ENCODE data around the gene AASDH.
"Not testable (repeated sequence)": the region's sequence is repeated elsewhere in the genome, so short reads cannot be mapped to it uniquely, and the experiment has no call there.

The AASDH gene

DNA sequence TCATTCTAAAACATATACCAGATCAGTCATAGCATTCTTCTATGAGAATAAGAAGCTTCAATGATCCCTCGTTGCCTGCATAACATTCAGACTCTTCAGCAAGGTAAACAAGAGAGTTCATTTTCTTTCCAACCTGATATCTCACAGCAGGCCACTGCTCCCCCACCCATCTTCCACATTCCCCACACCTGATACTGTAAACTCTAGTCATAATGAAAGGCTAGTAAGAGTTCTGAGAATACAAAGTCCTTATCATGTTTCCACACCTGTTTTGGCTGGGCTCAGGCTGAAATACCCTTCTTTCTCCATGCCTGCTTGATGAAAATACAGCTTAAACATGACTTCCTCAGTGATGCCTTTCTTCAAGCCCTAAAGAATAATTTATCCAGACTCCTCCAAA, 2.3 kb upstream of the AASDH start:
- no peak for DNase-seq (ENCODE audit: low read depth in 2 of 2)

DNA sequence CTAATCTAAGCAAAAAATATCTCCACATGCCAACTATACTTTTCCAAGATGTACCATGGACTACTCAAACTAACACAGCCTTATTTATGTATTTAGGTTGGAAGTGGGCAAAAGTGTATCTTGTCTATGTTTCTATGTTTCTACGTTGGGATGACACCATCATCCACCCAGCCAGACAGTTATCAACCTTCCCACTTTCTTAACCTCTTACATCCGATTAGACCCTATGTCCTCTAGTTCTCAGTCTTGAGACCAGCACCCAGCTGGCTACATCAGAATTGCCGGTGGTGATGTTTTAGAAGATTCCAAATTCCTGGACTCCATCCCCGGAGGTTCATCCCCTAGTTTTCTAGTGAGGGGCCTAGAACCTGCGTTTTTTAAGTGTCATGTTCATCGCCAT, 1.0 kb upstream of the AASDH start:
- DNase-seq (ENCODE audit: low read depth in 2 of 2) = no peak

DNA sequence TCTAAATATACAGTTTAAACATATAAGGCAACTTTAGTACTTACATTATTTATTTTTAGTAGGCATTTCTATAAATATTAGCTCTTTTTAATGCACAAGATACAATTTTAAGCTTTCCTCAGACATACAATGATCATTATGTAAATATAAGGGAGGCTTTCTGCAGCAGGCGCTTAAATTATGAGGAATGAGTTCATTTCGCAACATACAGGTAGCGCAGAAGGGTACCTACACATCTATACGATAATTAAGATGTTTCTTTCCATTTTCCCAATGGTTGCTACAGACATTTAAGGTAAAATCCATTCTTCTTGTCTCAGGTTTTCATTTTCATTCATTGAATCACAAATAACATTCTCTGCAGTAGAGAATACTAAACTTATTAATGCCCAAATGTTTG, 1.2 kb downstream of the AASDH start:
- no peak for DNase-seq (ENCODE audit: low read depth in 2 of 2)

DNA sequence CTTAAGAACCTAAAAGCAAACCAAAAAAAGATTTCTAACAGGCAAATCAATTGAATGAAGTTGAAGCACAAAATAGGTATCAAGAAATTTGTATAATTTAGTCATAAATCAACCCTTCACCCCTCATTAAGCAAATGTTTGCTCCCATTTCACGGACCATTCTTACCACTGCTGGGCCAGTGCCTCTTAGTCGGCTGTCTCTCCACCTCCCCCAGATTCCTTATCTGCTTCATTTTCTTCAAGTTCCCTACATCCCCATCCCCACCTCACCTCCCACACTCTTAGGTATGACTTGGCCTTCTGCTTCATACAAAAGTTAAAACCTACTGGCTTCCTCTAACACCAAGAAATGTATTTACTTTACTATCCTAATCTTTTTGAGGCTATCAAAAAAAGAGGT, 11.8 kb downstream of the AASDH start:
- no peak for DNase-seq (ENCODE audit: low read depth in 2 of 2)

DNA sequence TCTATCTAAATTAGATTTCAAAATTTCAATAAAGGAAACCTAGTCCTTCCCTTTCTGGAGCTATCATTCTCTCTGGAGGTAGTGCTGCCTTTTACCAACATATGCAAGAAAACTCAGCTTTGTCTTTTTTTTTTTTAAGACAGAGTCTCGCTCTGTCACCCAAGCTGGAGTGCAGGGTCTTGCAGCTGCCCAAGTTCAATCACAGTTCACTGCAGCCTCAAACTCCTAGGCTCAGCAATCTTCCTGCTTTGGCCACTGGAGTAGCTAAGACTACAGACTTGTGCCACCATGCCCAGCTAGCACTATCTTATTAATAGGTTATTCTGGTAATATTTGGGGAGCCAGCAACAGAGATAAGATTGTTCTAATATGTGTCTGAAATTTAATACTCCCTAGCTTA, 12.3 kb downstream of the AASDH start:
- no peak for DNase-seq (ENCODE audit: low read depth in 2 of 2)

DNA sequence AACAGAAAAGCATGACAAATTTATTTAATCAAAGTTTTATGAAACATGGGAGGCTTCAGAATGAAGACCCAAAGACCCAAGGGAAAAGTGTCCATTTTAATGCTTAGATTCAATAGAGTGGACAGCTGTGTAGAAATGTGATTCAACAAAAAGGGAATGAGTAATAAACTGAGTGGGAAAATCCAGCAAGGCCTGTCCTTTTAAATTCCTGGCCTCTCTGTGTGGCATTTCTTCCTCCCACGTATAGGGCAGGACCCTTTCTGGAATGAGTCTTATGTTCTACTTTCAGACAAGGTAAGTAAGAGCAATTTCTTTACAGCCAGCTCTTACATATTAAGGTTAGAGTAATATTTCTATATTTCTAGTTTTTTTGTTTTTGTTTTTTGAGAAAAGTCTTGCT, 14.5 kb downstream of the AASDH start:
- DNase-seq (ENCODE audit: low read depth in 2 of 2) = no peak

DNA sequence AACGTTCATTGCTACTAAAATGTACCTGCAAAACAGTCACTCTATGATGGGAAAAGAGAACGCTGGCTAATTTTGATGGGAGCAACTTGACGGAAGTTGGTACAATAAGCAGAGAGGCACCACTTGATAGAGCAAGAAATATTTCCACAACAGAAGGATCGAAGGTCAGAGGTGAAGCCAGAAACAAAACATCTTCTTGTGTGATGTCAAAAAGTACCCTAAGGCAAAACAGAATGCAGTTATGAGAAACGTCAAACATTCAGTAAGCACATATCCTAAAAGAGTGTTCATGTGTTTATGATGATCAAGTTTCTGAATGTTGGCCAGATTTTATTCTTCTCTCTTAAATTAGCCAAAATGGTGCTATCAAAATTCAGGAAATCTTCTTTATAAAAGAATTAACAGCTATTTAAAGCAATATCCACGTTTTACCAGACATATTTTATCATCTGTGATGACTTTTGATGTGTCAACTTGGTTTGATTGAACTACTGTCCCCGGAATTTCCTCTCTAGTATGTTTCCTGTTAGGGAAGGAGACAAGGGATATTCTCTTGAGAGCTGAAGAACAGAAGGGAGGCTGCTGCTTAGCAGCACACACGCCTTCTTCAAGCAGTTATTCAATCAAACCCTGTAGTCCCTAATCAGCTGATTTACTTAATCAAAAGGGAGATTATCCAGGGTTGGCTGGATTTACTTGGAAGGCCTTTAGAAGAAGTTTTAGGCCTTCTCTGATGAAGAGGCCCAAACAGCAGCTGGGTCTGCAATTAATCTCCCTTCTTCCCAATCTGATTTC, 15.7 kb downstream of the AASDH start:
- DNase-seq (ENCODE audit: low read depth in 2 of 2) = no peak

DNA sequence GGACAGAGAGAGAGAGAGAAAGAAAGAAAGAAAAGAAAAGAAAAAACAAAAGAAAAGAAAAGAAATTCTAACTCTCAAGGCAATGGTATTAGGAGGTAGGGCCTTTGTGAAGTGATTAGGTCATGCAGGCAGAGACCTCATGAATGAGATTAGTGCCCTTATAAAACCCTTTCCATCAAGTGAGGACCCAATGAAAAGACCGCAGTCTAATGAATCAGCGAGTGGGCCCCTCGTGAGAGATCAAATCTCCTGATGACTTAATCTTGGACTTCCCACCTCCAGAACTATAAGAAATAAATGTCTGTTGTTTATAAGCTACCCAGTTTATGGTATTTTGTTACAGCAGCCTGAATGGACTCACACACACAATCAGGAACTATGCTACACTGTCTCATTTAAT, 16.9 kb downstream of the AASDH start:
- no peak for DNase-seq (ENCODE audit: low read depth in 2 of 2)

DNA sequence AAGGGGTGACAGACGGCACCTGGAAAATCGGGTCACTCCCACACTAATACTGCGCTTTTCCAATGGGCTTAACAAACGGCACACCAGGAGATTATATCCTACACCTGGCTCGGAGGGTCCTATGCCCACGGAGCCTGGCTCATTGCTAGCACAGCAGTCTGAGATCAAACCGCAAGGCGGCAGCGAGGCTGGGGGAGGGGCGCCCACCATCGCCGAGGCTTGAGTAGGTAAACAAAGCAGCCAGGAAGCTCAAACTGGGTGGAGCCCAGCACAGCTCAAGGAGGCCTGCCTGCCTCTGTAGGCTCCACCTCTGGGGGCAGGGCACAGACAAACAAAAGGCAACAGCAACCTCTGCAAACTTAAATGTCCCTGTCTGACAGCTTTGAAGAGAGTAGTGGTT, 24.3 kb downstream of the AASDH start:
- not testable (repeated sequence) for DNase-seq (ENCODE audit: low read depth in 2 of 2)

DNA sequence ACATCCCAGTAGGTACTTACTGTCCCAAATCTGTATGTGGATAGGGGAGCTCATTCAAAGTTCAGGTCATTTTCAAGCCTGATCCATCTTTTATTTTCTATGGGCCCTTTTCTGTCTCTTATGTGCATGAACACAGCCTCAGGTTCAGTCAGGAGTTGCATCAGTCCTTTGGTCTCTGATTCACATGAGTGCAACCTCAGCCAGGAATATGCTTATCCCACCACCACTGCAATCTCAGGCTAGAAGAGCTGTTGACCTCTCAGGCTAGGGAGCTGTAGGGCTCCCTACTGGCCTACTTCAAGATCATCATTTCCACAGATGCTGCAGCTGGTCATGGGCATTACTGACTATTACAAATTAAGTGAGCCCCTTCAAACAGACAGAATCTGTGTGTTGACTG, 27.2 kb downstream of the AASDH start:
- no peak for DNase-seq (ENCODE audit: low read depth in 2 of 2)

DNA sequence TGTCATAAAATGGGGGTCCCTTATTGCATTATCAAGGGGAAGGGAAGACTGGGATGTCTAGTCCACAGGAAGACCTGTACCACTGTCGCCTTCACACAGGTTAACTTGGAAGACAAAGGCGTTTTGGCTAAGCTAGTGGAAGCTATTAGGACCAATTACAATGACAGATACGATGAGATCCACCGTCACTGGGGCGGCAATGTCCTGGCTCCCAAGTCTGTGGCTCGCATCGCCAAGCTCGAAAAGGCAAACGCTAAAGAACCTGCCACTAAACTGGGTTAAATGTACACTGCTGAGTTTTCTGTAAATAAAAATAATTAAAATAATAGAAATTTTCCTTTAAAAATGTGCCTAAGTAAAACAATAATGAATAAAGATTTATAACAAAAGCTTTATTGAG, 30.6 kb downstream of the AASDH start:
- no peak for DNase-seq (ENCODE audit: low read depth in 2 of 2)

DNA sequence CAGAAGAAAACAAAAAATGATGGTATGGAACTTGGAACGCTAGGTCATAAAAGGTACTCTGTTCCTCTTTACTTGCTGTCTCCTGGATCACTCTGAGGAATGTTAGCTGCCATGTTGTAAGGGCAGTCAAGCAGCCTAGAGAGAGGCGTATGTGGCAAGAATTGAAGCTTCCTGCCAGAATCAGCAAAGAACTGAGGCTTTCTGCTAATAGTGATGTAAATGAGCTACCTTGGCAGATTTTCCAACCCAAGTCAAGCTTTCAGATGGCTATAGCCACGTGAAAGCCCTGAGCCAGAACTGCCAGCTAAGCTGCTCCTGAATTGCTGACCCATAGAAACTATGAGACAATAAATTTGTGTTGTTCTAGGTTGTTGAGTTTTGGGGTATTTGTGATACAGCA, 38.7 kb downstream of the AASDH start:
- no peak for DNase-seq (ENCODE audit: low read depth in 2 of 2)

DNA sequence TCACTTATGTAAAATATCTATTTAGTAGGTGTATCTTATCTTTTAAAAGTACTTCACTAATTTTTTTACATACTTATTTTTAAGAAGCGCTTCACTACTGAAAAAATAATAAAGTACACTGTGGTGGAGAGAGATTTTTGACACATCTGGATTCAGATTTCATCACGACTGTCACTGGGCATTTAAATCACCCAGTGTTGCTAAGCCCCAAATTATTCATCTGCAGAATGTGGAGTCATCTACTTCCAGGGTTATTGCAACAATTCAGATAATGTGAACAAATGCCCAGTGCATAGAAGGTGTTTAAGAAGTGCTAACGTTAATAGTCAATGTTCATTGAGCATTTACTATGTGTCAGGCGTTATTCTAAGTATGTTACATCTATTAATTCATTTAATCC, 41.8 kb downstream of the AASDH start:
- DNase-seq (ENCODE audit: low read depth in 2 of 2) = no peak

DNA sequence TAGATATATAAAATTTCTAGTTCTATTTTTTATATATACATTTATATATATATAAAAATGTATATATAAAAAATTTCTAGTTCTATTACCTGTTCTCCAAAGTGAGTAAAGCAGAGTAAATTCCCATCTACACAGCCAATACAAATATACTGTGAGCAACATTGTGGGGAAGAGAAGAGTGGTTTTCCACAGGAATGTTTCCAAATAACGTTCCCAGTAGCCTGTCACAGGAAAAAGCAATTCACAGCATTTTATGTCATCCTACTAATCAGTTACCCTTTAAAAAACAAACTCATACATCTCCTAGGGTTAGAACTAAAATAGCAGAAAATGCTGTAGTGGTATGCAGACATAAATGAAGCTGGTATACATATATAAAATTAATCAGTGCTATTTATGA, 44.5 kb downstream of the AASDH start:
- DNase-seq (ENCODE audit: low read depth in 2 of 2) = no peak

DNA sequence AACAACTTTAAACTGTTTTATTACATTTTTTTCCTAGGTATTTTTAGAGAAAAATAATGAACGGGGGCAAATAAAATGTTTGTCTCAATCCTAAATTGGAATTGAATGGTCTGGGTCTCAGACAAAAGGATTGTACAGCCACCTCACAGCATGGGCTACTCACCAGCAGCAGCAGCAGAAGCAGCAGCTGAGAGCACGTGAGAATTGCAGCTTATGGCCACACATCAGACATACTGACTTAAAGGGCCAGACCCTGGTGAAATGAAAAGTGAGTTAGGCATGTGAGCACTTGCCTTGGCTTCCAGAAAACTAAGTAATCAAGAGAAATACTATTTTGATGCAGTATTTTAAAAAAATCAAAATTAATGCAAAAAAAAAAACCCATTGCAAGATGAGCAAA, 56.6 kb downstream of the AASDH start:
- DNase-seq (ENCODE audit: low read depth in 2 of 2) = no peak

DNA sequence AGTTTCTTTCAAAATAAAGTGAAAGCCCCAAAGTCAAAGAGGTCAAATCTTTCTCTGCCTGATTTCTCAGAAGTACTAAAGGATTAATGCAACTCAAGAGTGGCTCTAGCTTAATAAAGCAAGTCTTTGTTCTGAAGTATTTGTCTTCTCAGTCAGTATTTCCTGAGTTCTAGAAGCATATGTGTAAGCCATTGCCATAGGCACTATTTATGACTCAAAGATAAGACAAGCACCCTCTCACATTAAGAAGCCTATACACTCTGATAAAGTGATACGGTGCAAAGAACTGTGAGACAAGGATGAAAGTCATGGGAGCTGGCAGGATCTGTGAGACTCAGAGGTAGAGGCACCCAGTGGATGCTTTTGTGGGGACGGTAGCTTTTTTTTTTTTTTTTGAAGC, 60.9 kb downstream of the AASDH start:
- no peak for DNase-seq (ENCODE audit: low read depth in 2 of 2)

DNA sequence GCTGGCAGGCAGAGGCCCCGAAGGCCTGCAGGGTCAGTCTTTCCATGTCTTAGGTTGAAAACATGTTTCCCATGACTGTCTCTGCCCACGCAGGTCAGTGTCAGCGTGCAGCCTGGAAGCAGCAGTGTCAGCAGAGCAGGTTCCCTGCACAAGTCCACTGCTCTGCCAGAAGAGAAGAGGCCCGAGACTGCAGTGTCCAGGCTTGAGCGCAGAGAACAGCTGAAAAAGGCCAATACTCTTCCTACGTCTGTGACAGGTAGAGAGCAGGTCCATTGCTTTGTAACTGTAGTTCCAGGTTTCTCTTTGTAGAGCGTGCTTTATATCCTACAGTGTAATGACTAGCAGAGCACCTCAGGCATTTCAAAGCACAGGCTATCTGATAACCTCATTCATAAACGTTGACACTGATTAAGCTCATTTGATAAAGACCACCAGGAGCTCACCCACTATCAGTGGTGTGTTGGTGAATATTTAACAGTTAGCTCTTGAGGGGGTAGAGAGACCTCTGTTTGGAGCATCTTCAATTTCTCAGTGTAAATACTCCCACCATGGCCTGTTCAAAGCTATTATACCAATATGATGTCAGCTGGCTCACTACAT, 63.2 kb downstream of the AASDH start:
- DNase-seq (ENCODE audit: low read depth in 2 of 2) = no peak

DNA sequence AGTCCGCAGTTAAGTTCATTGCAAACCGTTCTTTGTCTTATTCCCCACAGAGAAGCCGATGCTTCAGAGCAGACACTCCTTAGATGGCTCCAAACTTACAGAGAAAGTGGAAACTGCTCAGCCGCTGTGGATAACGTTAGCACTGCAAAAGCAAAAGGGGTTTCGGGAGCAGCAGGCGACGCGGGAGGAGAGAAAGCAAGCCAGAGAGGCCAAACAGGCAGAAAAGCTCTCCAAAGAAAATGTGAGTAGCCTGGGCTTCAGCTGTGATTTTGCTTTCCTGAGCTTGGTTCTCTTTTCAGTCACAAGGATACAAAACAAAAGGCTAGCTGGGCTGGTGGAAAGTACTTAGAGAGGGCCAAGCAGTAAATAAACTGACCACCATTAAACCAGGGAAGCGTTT, 64.0 kb downstream of the AASDH start:
- DNase-seq (ENCODE audit: low read depth in 2 of 2) = no peak

DNA sequence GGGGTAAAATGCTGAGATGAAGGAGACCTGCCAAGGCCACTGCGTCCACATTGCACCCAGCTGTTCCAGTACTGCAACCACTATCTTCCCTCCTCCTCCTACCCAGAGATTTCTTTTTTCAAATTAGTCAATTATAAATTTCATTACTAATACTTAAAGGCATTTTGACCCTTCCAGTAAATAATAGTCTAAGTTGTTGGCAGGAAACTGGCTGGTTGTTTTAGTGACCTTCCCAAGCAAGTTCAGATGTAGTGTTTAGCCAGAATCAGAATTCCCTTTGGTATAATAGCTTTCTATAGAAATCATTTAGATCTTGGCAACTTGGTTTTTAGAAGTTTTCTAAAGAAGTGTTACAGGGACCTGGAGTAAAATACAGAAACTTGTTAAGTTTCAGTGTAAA, 66.0 kb downstream of the AASDH start:
- DNase-seq (ENCODE audit: low read depth in 2 of 2) = no peak

DNA sequence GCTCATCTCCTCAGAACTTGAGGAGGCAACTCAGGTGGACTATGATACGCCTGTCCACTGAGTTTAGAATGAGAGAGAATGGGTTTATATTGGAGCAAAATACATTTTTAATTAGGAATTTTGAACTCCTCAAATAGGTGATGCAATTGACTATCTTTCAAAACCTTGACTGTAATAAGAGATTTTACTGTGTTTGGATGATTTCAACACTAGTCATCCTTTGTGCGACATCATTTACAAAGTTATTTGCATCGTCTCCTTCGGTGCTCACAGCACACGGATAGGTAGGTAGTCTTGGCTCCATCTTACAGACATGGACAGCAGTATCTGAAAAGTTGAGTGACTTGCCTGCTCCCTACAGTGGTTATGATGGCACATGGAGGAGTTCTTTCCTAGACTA, 67.0 kb downstream of the AASDH start:
- DNase-seq (ENCODE audit: low read depth in 2 of 2) = no peak

DNA sequence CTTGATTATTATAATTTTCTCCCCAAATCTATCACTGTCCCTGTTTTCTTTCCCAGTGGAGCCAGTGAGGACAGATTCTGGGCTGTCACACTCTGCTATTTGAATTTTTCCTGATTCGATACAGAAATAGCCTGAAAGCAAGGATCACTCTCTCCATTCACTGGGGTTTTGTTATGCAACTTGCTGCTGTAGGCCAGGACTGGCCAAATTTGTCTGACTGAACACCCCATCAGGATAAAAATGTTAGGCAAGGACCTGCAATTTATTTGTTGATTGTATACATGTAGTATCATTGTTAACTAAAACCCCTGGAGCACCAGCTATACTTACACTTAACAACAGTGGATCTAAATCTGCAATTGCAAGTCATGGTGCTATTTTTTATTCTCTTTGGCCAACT, 68.7 kb downstream of the AASDH start:
- no peak for DNase-seq (ENCODE audit: low read depth in 2 of 2)

DNA sequence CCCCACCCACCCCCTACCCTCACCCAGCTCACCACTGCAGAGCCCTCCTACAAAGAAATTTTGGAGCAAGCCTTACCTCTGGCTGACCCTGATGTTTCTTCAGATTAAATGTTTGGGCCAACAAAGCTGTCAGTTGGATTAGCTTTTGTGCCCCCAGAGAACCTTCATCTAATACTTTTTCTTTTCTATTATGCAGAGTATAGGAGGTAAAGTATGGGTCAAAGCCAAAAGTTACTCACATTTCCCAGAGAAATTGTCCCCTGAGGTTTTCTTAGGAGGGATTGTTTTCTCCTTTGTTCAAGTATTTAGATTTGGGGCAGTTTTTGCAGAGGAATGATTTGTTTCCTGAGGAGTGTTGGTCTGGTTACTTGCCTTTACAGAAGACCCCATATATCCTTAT, 69.5 kb downstream of the AASDH start:
- no peak for DNase-seq (ENCODE audit: low read depth in 2 of 2)

DNA sequence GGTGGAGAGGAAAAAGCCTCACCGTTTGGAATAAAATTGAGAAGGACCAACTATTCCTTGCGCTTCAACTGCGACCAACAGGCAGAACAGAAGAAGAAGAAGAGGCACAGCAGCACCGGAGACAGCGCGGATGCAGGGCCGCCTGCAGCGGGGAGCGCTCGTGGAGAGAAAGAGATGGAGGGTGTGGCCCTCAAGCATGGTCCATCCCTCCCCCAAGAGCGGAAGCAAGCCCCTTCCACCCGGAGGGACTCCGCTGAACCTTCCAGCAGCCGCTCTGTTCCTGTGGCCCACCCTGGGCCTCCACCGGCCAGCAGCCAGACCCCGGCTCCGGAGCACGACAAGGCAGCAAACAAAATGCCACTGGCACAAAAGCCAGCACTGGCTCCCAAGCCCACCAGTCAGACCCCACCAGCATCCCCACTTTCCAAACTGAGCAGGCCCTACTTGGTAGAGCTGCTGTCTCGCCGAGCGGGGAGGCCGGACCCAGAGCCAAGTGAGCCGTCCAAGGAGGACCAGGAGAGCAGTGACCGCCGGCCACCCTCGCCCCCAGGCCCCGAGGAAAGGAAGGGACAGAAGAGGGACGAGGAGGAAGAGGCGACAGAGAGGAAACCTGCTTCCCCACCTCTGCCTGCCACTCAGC, 71.2 kb downstream of the AASDH start:
- no peak for DNase-seq (ENCODE audit: low read depth in 2 of 2)
